Measurements from ENCODE around the gene RGCC.

- TF ChIP-seq CTCF (IDR thresholded peaks at IDR 0.05) (no peak), EP300 (IDR thresholded peaks at IDR 0.05) (no peak), POLR2A (IDR thresholded peaks at IDR 0.05) (no peak)
These were observed 40.1 kb downstream of the RGCC start for GRCh38 chr13:41497436-41497835.
